ENCODE data around the gene TNRC18. TPM values are rescaled to one million over a fixed set of nuclear protein-coding genes. Genes with fewer than 3 reads are reported as not detected.

Gene TNRC18
- total and polyA plus RNA-seq, 9 of the 15 experiments (the other 6 are each of a cell fraction or from before 2014, with no cell fraction given): 0.03 to 43.2 (median 18.0) TPM

- no peak for FAIRE-seq
- Histone ChIP-seq H3K9ac (ENCODE audit: insufficient read depth in 1 of 2, low read depth in 2 of 2, low read length in 2 of 2) (no peak overlapping the region), H3K79me2 (ENCODE audit: control insufficient read depth, insufficient read depth, low read length) (0 out of 3 replicates have a peak, but pooled peaks cover 3% of the 10 kb centered on the region), H3K4me1 (replicated peaks in 1 of 2; ENCODE audit: control insufficient read depth in 2 of 2, insufficient read depth in 2 of 2, low read length in 2 of 2) (peaks cover 0 to under 1% of the 10 kb centered on the region in 2 experiments; a peak in 2 of 5 replicates), H4K20me1 (replicated peaks; ENCODE audit: control insufficient read depth, insufficient read depth, low read length) (no peaks in the 10 kb centered on the region), H2AFZ (ENCODE audit: low read depth, low read length) (no peak overlapping the region), H3K36me3 (ENCODE audit: control insufficient read depth, insufficient read depth, low read length) (peaks cover 49% of the 10 kb centered on the region; the same call in 2 of the 3 replicates), H3K4me3 (no peak overlapping the region), H3K27ac (ENCODE audit: extremely low read depth, low read depth, low read length) (no peak overlapping the region), H3K27me3 (ENCODE audit: control insufficient read depth in 2 of 2, insufficient read depth in 2 of 2, low read length in 2 of 2) (no peaks in the 10 kb centered on the region), H3K9me1 (ENCODE audit: control insufficient read depth, insufficient read depth, low read length) (no peaks in the 10 kb centered on the region), H3K4me2 (ENCODE audit: insufficient read depth, low read length) (no peak overlapping the region), H3K9me3 (replicated peaks; ENCODE audit: control insufficient read depth, insufficient read depth, low read depth, low read length) (no peaks in the 10 kb centered on the region)
- TF ChIP-seq POLR3G (IDR thresholded peaks at IDR 0.05; ENCODE audit: extremely low read depth, insufficient read length, insufficient replicate concordance) (no peak), ZNF592 (IDR thresholded peaks at IDR 0.05) (no peak), CAMTA2 (CRISPR knock-in tag; conservative IDR thresholded peaks at IDR 0.05) (no peak), PKNOX1 (IDR thresholded peaks at IDR 0.05) (no peak), ETV5 (CRISPR knock-in tag; IDR thresholded peaks at IDR 0.05; ENCODE audit: low read depth) (no peak), ZNF184 (CRISPR knock-in tag; IDR thresholded peaks at IDR 0.05) (no peak), TSHZ1 (CRISPR knock-in tag; IDR thresholded peaks at IDR 0.05) (no peak)
- no TSS peak for BruUV-seq (replicated peaks)
- intact Hi-C loops (cut with micrococcal nuclease): loop anchor here (10.0 kb wide), 1 partner anchor 343 kb away; no protein-coding TSS in a partner anchor
- ChIA-PET POLR2A (interaction anchor here (1.5 kb wide), 1 partner anchor 10 kb away, joined by 7 read pairs; no protein-coding TSS in a partner anchor), CTCF (ENCODE audit: low intra/inter-chr PET ratio) (no interaction called here)
- DNase-seq (ENCODE audit: extremely low read depth in 1 of 4, low spot score in 3 of 4): no peak
- in situ Hi-C loops (cut with MboI): no loop called here
- WGBS (ENCODE audit: insufficient coverage, low coverage, missing lambda C conversion rate): 93% methylated on average over 8 of the region's 58 CpGs
- ATAC-seq: no peak
Measured at GRCh38 chr7:5361446-5362127, 62.0 kb downstream of the TNRC18 start.
